ENCODE measurements around the gene IFFO2.

DNA sequence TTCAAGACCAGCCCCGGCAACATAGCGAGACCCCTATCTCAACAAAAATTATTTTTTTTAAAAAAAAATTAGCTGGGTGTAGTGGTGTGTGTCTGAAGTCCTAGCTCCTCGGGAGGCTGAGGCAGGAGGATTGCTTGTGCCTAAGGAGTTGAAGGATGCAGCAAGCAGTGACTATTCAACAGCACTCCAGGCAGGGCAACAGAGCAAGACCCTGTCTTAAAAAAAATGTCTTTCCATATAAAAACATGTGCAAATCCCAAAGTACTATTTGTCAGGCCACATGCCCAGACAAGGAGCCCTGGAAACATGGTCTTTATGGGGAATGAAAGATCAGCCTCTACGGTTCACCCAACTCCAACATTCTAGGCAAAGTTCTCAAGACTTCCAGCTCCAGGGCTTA, 13.3 kb downstream of the IFFO2 start:
- TF ChIP-seq, protein P1, sequence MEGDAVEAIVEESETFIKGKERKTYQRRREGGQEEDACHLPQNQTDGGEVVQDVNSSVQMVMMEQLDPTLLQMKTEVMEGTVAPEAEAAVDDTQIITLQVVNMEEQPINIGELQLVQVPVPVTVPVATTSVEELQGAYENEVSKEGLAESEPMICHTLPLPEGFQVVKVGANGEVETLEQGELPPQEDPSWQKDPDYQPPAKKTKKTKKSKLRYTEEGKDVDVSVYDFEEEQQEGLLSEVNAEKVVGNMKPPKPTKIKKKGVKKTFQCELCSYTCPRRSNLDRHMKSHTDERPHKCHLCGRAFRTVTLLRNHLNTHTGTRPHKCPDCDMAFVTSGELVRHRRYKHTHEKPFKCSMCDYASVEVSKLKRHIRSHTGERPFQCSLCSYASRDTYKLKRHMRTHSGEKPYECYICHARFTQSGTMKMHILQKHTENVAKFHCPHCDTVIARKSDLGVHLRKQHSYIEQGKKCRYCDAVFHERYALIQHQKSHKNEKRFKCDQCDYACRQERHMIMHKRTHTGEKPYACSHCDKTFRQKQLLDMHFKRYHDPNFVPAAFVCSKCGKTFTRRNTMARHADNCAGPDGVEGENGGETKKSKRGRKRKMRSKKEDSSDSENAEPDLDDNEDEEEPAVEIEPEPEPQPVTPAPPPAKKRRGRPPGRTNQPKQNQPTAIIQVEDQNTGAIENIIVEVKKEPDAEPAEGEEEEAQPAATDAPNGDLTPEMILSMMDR (conservative IDR thresholded peaks at IDR 0.05; ENCODE audit: low read length) = no peak
- no peak for TF ChIP-seq EZH2phosphoT487 (IDR thresholded peaks at IDR 0.05; ENCODE audit: borderline replicate concordance)

All from Loucy (cell line).